ENCODE data around the gene GYS1.

The GYS1 gene

GRCh38 chr19:48962849-48963165 is 30.3 kb downstream of the GYS1 start:
- no peak for DNase-seq

DNA sequence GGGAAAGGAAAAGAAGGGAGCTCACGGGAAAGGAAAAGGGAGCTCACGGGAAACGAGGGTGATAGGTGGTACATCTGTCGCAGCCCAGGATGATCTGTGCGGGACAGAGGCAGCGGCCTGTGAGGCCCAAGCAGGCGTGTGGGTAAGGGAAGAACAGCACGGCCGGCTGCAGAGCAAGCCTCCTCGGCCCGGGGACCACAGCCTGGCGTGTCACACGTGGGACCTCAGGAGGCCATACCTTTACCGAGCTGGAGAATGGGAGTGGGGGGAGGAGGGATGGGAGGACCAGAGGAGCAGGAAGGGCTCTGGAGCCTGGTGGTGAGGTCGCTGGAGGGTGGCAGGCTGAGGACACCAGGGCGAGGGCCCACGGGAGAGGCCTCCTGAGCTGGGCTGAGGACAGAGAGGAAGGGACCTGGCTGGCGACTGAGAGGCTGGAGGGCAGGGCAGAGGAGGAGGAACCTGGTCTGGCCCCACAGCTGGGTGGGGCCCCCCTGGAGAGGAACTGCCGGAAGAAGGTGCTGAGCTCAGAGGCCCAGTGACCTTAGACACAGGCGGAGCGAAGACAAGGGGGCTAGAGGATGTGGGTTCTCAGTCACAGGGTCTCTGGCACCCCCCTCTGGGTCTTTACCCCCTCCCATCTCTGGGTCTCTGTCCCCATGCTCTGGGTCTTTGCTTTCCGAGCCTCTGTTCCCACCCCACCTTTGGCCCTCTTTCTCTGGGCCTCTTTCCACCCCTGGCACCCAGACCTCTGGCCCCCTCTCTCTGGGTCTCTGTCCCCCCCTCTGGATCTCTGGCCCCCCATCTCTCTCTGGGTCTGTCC is 30.9 kb downstream of the GYS1 start:
- peak; percentile 79 for DNase-seq

- no peak for DNase-seq
Observed at GRCh38 chr19:48961673-48962028, 31.5 kb downstream of the GYS1 start.

GRCh38 chr19:48961051-48961649 is 32.0 kb downstream of the GYS1 start:
- DNase-seq: no peak

- DNase-seq: peak; percentile 22
Observed at GRCh38 chr19:48959341-48960239, 33.5 kb downstream of the GYS1 start.

- no peak for DNase-seq
Observed at GRCh38 chr19:48958006-48958405, 35.1 kb downstream of the GYS1 start.

DNA sequence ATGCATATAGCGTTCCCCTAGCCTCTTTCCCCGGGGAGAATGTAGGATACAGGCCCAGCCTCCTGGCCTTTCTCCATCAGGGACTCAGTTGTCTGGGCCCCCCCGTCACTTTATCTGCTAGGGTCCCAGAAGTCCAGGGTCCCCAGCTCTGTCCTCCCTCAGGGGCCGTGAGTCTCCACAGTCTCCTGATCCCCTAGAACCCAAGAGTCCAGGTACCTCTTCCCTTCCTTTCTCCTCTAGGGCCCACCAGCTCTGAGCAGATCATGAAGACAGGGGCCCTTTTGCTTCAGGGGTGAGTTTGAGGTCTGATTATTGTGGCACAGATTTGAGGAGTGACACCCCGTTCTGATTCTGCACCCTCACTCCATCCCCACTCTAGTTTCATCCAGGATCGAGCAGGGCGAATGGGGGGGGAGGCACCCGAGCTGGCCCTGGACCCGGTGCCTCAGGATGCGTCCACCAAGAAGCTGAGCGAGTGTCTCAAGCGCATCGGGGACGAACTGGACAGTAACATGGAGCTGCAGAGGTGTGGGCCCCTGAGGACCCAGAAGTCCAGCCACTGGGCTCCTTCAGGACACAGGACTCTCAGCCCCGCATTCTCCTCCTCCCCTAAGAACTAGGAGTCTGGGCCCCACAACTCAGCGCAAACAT is 37.7 kb downstream of the GYS1 start:
- no peak for DNase-seq

- peak; percentile 88 for DNase-seq
Observed at GRCh38 chr19:48954595-48955307, 38.4 kb downstream of the GYS1 start, which contains the start of gene BAX. Gene BAX (plus strand): TSS chr19:48954875. CDS start chr19:48954929, 54 bp downstream.

DNA sequence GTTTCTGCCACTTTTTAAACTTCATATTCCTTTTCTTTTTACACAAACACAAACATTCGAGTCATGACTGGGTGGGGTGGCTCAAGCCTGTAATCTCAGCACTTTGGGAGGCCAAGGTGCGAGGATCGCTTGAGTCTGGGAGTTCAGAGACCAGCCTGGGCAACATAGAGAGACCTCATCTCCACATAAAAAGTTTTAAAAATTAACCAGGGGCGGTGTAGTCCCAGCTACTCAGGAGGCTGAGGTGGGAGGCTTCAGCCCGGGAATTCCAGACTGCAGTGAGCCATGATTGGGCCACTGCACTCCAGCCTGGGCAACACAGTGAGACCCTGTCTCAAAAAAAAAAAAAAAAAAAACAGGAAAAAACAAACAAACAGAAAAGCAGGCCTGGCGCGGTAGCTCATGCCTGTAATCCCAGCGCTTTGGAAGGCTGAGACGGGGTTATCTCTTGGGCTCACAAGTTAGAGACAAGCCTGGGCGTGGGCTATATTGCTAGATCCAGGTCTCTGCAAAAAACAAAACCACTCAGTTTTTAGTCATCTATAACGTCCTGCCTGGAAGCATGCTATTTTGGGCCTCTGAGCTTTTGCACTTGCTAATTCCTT is 39.0 kb downstream of the GYS1 start:
- DNase-seq: no peak

- no peak for DNase-seq
Observed at GRCh38 chr19:48953141-48953540, 40.0 kb downstream of the GYS1 start.

GRCh38 chr19:48950830-48951519 is 42.1 kb downstream of the GYS1 start:
- no peak for DNase-seq

GRCh38 chr19:48950159-48950558 is 43.0 kb downstream of the GYS1 start:
- DNase-seq: no peak

GRCh38 chr19:48947258-48947542 is 45.9 kb downstream of the GYS1 start:
- no peak for DNase-seq

DNA sequence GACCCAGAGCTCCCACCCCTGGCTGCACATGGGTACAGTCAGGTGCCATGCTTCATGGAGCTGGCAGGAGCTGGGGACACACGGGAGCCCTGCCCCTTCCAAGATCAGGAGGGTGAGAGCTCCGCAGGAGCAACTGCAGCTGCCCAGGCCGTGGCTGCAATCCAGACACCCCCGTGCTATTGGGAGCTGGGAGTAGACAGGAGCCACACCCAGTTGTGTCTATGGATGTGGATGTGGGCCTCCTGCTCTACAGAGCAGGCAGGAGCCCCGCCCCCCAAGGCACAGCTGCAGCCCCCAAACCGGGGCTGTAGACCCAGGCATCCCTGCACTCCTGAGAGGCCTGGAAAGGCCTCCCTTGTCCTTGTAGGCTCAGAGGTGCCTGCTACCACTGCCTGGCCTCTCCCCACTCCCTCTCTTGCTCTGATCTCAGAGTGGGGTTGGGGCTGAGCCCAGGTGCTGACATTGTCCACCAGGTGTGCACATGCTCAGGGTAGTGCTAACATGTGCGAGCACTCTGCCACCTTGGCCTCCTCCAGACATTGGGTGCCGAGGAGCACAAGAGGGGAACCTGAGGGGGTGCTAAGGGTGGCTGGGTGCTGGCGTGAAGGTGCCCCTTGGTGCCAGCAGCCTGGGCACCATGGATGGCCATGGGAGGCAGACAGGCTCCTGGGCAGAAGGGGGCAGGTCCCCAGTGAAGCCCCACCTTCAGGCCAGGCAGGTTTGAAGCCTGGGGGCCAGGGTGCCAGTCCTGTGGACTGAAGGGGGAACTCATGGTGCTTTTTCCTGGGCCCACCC is 46.4 kb downstream of the GYS1 start:
- DNase-seq: no peak

DNA sequence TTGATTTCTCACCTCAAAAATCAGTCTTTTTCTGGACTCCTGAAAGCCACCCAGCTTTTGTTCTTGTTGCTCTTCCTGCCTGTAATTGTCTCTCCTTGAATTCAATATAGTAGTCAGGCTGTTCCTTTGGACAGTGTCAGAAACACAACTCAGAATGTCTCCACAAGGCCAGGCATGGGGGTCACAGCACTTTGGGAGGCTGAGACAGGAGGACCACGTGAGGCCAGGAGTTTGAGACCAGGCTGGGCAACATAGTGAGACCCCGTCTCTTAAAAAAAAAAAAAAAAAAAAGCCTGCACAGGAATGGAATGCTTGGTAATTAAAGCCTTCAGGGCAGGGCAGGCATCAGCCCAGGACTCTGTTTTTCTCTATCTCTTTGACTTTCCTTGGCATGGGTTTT is 47.3 kb downstream of the GYS1 start:
- DNase-seq: no peak

GRCh38 chr19:48945415-48945814 is 47.7 kb downstream of the GYS1 start:
- no peak for DNase-seq

GRCh38 chr19:48943081-48943480 is 50.0 kb downstream of the GYS1 start:
- DNase-seq: no peak

DNA sequence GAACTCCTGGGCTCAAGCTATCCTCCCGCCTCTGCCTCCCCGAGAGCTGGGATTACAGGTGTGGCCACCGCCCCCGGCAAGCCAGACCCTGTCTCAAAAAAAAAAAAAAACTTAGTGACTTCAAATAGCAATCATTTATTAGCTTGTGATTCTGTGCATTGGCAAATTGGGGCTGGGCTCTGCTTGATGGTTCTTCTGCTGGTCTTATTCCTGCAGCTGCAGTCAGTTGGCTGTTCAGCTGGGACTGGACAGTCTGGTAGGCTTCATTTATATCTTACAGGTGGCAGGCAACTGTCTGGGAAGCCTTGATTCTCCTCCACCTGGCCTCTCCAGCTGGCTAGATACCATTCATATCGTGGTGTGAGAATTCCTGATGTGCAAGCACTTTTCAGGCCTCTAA is 52.2 kb downstream of the GYS1 start:
- no peak for DNase-seq

DNA sequence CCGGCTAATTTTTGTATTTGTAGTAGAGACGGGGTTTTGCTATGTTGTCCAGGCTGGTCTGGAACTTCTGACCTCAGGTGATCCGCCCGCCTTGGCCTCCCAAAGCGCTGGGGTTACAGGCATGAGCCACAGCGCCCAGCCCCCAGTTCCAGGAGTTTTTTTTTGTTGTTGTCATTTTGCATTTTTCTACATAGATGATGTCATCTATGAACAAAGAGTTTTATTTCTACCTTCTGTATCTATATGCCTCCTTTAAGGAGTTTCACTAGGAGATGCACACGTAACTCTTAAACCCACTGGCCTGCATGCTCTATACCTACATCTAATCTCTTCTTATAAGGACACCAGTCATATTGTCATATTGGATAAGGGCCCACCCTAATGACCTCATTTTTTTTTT is 54.9 kb downstream of the GYS1 start:
- DNase-seq: no peak

DNA sequence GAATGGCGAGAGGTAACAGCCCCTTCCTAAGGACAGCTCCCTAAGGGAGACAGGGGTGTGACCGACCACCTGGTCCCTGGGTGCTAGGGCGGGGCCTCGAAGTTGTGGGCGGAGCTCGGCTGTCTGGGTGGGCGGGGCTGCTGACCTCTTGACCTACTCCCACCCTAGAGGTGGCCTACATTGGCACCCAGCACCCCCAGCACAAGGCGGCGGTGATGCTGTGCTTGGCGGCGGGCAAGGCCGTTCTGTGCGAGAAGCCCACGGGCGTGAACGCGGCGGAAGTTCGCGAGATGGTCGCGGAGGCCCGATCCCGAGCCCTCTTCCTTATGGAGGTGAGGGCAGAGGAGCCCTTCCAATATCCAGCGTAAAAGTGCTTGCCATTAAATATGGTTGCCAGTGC is 57.2 kb downstream of the GYS1 start:
- no peak for DNase-seq

- no peak for DNase-seq
Observed at GRCh38 chr19:48934837-48935236, 58.3 kb downstream of the GYS1 start.

All from CD4-positive, alpha-beta T cell treated with Interleukin-15 for 1 hour (primary cell).